ENCODE measurements around the gene CDH13.
A peak's percentile ranks its signal among the peaks of the same experiment; 100 is the strongest.

Gene CDH13

GRCh38 chr16:83714286-83714685 is 1087.5 kb downstream of the CDH13 start:
- no peak for DNase-seq

GRCh38 chr16:83715217-83715920 is 1088.6 kb downstream of the CDH13 start:
- peak; percentile 74 for DNase-seq

GRCh38 chr16:83717308-83717707 is 1090.5 kb downstream of the CDH13 start:
- peak; percentile 14 for DNase-seq

GRCh38 chr16:83717814-83718213 is 1091.0 kb downstream of the CDH13 start:
- DNase-seq: no peak

GRCh38 chr16:83720213-83720612 is 1093.4 kb downstream of the CDH13 start:
- DNase-seq: no peak

- DNase-seq: no peak
Observed at GRCh38 chr16:83720981-83721380, 1094.2 kb downstream of the CDH13 start.

GRCh38 chr16:83721676-83722075 is 1094.9 kb downstream of the CDH13 start:
- DNase-seq: no peak

GRCh38 chr16:83722456-83723183 is 1095.9 kb downstream of the CDH13 start:
- DNase-seq: no peak

- DNase-seq: no peak
Observed at GRCh38 chr16:83723244-83723643, 1096.5 kb downstream of the CDH13 start.

GRCh38 chr16:83723901-83724300 is 1097.1 kb downstream of the CDH13 start:
- no peak for DNase-seq

- no peak for DNase-seq
Observed at GRCh38 chr16:83724585-83724984, 1097.8 kb downstream of the CDH13 start.

- DNase-seq: no peak
Observed at GRCh38 chr16:83725313-83725712, 1098.5 kb downstream of the CDH13 start.

- no peak for DNase-seq
Observed at GRCh38 chr16:83727018-83727417, 1100.2 kb downstream of the CDH13 start.

- DNase-seq: no peak
Observed at GRCh38 chr16:83727751-83728352, 1101.1 kb downstream of the CDH13 start.

- no peak for DNase-seq
Observed at GRCh38 chr16:83728492-83728891, 1101.7 kb downstream of the CDH13 start.

- DNase-seq: no peak
Observed at GRCh38 chr16:83730812-83731211, 1104.0 kb downstream of the CDH13 start.

- no peak for DNase-seq
Observed at GRCh38 chr16:83732536-83732935, 1105.8 kb downstream of the CDH13 start.

GRCh38 chr16:83733301-83733700 is 1106.5 kb downstream of the CDH13 start:
- no peak for DNase-seq

GRCh38 chr16:83734136-83734535 is 1107.4 kb downstream of the CDH13 start:
- no peak for DNase-seq

GRCh38 chr16:83737729-83738354 is 1111.1 kb downstream of the CDH13 start:
- DNase-seq: no peak

- no peak for DNase-seq
Observed at GRCh38 chr16:83738923-83739503, 1112.2 kb downstream of the CDH13 start.

GRCh38 chr16:83742124-83742899 is 1115.5 kb downstream of the CDH13 start:
- no peak for DNase-seq
